ENCODE data around the gene MYH14.

Gene MYH14

GRCh38 chr19:50203281-50204080 lies at the start of gene MYH14:
Gene MYH14, plus strand, starts transcription at chr19:50203622. Its CDS starts 6,744 bp downstream, at chr19:50210366.
- no peak for DNase-seq (ENCODE audit: extremely low spot score, insufficient read length, low read depth)
- no peak for FAIRE-seq

DNA sequence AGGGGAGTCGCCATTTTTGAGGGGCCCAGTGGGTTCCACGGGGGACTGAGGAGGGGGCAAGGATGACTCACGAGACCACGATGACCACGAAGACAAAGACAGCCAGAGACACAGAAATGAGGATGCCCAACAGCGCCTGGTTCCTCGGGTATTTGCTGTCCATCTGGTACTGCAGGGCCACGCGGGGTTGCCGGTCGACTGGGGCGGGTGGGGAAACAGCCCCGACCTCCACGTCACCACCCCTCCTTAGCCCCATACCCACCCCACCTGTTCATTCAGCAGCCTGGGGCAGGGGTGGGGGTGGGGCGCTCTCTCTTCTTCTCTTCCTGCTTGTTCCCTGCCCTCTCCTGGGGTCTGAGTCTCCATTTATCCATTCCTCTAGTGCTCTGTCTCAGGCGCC lies 48.9 kb upstream of the MYH14 start:
- no peak for DNase-seq (ENCODE audit: extremely low spot score, insufficient read length, low read depth)
- FAIRE-seq = no peak

GRCh38 chr19:50155520-50156109 lies 47.8 kb upstream of the MYH14 start:
- no peak for FAIRE-seq
- DNase-seq (ENCODE audit: extremely low spot score, insufficient read length, low read depth) = no peak

DNA sequence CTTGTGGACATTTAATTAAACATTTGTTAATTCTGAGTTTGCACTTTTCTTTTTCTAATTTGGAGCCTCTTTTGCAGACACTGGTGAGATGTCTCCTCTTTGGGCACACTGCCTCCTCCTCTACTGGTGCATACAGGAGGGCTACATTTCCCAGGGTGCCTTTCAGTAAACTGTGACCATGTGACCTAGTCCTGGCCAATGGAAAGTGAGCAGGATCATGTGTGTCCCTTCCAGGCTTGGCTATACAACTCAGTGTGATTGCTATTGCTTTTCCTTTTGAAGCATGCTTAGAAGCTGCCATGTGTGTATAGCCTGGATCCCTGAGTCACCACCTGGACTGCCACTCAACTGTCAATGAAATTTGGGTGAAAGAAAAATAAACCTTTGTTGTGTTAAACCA lies 44.8 kb upstream of the MYH14 start:
- no peak for DNase-seq (ENCODE audit: extremely low spot score, insufficient read length, low read depth)
- FAIRE-seq = no peak

- no peak for FAIRE-seq
- DNase-seq (ENCODE audit: extremely low spot score, insufficient read length, low read depth) = no peak
These were observed 44.3 kb upstream of the MYH14 start for GRCh38 chr19:50159078-50159477.

GRCh38 chr19:50162988-50163387 lies 40.4 kb upstream of the MYH14 start, which contains the start of gene IZUMO2:
Gene IZUMO2, minus strand, starts transcription at chr19:50163281. Its CDS starts 87 bp downstream, at chr19:50163194.
- FAIRE-seq (no peak), DNase-seq (ENCODE audit: extremely low spot score, insufficient read length, low read depth) (no peak)

- DNase-seq (ENCODE audit: extremely low spot score, insufficient read length, low read depth) = no peak
- FAIRE-seq = no peak
These were observed 36.1 kb upstream of the MYH14 start for GRCh38 chr19:50167314-50167721.

GRCh38 chr19:50171752-50172151 lies 31.7 kb upstream of the MYH14 start:
- DNase-seq (ENCODE audit: extremely low spot score, insufficient read length, low read depth) (no peak), FAIRE-seq (no peak)

DNA sequence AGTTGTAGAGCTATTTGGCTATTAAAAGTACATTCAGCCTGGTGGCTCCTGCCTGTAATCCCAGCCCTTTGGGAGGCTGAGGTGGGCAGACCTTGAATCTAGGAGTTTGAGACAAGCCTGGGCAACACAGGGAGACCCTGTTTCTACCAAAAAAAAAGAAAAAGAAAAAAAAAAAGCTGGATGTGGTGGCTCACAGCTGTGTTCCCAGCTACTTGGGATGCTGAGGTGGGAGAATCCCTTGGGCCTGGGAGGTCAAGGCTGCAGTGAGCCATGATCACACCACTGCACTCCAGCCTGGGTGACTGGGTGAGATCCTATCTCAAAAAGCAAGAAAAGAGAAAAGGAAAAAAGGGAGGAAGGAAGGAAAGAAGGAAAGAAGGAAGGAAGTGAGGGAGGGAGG lies 30.7 kb upstream of the MYH14 start:
- FAIRE-seq (no peak), DNase-seq (ENCODE audit: extremely low spot score, insufficient read length, low read depth) (no peak)

DNA sequence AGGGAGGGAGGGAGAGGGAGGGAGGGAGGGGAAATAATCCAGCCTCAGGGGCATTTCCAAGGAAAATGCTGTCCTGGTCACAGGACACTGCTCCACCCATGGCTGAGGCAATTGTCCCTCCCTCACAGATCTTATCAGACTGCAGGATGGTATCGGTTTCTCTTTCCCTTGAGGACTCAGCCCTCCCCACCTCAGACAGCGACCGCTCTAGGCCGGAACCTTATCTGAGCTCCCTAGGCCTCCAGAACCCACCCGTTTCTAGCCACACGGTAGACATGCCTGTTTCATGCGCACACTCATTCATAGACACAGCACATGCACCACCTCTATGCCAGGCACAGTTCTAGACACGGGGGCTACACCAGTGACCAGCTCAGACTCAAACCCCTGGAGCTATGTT lies 30.3 kb upstream of the MYH14 start:
- DNase-seq (ENCODE audit: extremely low spot score, insufficient read length, low read depth) (no peak), FAIRE-seq (no peak)

- FAIRE-seq = no peak
- no peak for DNase-seq (ENCODE audit: extremely low spot score, insufficient read length, low read depth)
These were observed 29.2 kb upstream of the MYH14 start for GRCh38 chr19:50174100-50174793.

GRCh38 chr19:50175924-50176323 lies 27.5 kb upstream of the MYH14 start:
- DNase-seq (ENCODE audit: extremely low spot score, insufficient read length, low read depth) (no peak), FAIRE-seq (no peak)

DNA sequence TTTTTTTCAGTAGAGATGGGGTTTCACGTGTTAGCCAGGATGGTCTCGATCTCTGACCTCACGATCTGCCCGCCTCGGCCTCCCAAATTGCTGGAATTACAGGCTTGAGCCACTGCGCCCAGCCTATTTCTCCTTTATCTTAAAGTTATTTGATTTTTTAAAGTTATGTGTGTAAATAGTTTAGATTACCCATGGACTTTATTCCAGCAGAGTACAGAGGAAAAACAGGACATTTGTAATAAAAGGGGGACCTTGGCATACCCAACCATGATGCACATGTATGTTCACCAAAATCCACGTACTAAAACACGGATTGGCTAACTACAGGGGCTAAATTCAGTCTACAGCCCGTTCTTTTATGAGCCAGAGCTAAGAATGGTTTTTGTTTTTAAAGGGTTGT lies 26.6 kb upstream of the MYH14 start:
- FAIRE-seq (no peak), DNase-seq (ENCODE audit: extremely low spot score, insufficient read length, low read depth) (no peak)

DNA sequence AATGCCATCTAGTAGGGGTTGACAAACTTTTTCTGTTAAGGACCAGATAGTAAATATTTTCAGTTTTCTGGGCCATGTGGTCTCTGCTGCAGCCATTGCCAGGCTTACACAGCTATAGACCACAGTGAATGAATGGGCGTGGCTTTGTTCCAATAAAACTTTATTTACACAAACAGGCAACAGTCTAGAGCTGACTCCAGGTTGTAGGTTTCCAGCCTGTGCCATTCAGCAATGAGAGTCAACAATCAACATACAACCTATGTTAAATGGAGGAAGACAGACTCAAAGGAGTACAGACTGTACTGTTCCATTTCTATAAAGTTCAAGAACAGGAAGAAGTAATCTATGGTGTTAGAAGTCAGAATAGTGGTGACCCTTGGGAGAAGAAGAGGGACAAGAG lies 25.1 kb upstream of the MYH14 start:
- FAIRE-seq (no peak), DNase-seq (ENCODE audit: extremely low spot score, insufficient read length, low read depth) (no peak)

DNA sequence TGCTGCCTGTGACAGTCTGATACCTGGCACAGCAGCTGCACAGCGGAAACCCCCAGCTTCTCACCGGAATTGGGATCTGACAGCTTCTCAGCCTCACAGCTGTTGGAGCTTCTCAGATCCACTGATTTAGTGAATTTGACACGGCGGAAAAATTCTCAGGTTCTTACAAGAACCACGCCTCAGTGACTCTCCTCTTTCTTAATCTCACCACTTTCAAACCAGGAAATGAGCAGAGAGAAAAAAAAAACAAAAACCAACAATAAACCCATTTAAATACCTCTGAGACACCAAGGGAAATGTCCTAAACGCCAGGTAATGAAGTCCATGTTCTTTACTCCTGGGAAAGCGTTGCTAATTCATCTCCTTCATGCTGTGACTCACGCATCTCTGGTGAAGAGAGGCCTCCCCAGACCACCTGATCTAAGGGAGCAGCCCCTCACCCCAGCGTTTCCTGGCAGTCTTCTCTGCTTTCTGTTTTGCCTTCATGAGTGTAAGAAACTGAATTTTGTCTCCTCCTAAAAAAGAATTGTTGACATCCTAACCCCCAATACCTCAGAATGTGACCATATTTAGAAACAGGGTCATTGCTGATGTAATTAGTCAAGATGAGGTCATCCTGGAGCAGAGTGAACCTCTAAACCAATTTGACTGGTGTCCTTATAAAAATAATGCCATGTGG lies 24.4 kb upstream of the MYH14 start:
- peak; percentile 51 for FAIRE-seq
- DNase-seq (ENCODE audit: extremely low spot score, insufficient read length, low read depth) = no peak

GRCh38 chr19:50181121-50181520 lies 22.3 kb upstream of the MYH14 start:
- no peak for FAIRE-seq

DNA sequence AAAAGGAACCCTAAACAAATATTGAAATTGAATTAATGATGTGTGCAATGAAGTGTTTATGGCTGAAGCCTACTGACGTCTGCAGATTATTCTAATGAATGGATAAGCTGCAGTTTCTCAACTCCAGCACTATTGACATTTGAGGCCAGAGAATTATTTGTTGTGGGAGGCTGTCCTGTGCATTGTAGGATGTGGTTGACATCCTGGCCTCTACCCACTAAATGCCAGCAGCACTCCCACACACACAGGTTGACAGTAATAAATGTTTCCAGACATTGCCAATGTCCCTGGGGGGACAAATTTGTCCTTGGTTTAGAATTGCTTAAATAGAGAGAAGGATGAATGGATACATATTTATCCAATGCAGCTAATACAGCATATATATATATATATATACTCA lies 19.2 kb upstream of the MYH14 start:
- FAIRE-seq (no peak), DNase-seq (ENCODE audit: extremely low spot score, insufficient read length, low read depth) (no peak)

More at GRCh38 chr19:50181121-50181520, 22.3 kb upstream of the MYH14 start:
- DNase-seq (ENCODE audit: extremely low spot score, insufficient read length, low read depth) = no peak

GRCh38 chr19:50187937-50188336 lies 15.5 kb upstream of the MYH14 start:
- no peak for DNase-seq (ENCODE audit: extremely low spot score, insufficient read length, low read depth)
- FAIRE-seq = no peak

- DNase-seq (ENCODE audit: extremely low spot score, insufficient read length, low read depth) (no peak), FAIRE-seq (no peak)
These were observed 14.1 kb upstream of the MYH14 start for GRCh38 chr19:50189331-50189730.

GRCh38 chr19:50190439-50190891 lies 13.0 kb upstream of the MYH14 start:
- FAIRE-seq (no peak), DNase-seq (ENCODE audit: extremely low spot score, insufficient read length, low read depth) (no peak)

Data from GM18507 (cell line).